T1000 (cell line): ENCODE data around the gene TSPAN4.

Experiments
- DNase-seq: peaks from one replicate; lab custom pipeline; 2025; ENCODE audit warnings: mixed read lengths; lab: John Stamatoyannopoulos, UW

The TSPAN4 gene

DNA sequence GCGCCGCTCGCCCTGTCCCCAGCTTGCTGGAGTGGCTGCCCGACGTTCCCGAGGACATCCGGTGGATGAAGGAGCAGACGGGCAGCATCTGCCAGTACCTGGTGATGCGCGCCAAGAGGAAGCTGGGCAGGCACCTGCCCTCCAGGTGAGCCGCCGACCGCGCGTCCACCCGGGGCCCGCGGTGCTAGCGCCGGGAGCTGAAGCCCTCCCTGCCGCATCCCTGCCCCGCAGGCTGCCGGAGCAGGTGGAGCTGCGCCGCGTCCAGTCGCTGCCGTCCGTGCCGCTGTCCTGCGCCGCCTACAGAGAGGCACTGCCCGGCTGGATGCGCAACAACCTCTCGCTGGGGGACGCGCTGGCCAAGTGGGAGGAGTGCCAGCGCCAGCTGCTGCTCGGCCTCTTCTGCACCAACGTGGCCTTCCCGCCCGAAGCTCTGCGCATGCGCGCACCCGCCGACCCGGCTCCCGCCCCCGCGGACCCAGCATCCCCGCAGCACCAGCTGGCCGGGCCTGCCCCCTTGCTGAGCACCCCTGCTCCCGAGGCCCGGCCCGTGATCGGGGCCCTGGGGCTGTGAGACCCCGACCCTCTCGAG is 18.3 kb upstream of the TSPAN4 start:
- DNase-seq, result no peak

DNA sequence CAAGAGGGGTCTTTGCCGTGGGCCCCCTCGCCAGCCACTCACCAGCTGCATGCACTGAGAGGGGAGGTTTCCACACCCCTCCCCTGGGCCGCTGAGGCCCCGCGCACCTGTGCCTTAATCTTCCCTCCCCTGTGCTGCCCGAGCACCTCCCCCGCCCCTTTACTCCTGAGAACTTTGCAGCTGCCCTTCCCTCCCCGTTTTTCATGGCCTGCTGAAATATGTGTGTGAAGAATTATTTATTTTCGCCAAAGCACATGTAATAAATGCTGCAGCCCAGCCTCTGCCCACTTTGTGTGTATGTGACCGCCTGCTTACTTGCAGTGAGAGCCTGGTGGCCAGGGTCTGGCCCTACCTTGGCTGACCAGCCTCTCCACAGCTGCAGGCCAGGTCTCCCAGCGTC is 17.7 kb upstream of the TSPAN4 start:
- no peak for DNase-seq

DNA sequence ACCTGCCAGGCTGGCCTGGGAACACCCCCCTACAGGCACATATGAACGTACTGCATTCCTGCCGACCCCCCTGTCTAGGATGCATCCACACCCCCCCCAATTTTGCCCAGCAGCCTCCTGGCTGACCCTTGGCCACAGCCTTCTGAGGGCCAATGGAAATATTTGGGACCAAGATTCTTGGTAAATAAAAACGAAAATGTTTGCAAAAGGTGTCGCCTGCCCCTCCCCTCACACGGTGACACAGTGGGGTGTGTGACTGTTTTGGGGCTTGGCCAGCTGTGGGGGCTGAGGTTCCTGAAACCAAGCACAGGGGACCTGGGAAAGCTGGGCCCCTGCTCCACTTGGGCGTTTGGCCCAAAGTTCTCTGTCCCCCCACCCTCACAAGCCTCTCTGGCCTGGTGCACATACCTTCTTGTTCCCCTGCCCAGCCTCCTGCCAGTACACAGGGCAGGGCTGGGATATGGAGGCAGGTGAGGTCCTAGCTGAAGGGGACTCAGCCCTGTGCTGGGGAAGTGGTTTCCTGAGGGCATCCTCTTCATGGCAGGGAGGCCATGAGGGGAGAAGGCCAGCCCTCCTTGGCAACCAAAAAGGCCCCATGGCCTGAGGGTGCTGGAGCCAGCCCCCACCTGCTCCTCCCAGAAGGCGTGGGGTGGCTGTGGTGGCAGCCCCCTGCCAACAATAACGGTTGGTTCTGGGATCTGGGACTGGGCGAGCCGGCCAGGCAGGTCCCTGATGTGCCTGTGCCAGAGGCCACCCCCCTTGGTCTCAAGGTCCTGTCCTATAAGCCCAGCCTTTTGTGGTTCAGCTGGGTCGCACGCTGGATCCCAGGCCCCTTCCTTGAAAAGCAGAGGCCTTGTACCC is 17.1 kb upstream of the TSPAN4 start:
- no peak for DNase-seq

DNA sequence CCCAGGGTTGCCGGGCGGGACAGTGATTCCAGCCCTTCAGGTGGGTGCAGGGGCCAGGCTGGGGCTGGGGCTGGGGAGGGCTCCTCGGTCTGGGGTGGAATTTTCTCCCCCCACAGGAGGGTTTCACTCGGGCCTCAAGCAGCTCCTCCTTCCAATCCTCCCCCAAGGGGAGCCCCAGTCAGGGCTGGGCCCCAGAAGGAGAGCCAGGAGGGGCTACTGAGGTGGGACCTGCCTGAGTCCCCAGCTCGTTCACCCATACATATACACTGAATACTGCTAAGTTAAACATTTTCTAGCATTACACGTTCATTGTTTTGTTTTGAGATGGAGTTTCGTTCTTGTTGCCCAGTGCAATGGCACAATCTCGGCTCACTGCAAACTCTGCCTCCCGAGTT is 16.4 kb upstream of the TSPAN4 start:
- no peak for DNase-seq

DNA sequence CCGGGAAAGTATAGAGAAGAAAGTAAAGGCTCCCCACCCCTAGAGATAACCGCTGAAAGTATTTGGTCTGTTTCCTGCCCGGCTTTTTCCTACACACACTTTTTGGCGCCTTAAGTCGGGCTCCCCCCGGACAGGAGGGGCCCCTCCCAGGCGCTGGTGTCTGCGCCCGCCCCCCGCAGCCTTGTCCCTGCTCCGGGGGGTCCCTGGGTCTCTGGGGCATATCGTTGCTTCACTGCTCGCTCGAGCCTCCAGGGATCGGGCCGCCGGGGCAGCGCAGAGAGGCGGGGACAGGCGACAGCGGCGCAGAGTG is 15.9 kb upstream of the TSPAN4 start:
- DNase-seq, result no peak

DNA sequence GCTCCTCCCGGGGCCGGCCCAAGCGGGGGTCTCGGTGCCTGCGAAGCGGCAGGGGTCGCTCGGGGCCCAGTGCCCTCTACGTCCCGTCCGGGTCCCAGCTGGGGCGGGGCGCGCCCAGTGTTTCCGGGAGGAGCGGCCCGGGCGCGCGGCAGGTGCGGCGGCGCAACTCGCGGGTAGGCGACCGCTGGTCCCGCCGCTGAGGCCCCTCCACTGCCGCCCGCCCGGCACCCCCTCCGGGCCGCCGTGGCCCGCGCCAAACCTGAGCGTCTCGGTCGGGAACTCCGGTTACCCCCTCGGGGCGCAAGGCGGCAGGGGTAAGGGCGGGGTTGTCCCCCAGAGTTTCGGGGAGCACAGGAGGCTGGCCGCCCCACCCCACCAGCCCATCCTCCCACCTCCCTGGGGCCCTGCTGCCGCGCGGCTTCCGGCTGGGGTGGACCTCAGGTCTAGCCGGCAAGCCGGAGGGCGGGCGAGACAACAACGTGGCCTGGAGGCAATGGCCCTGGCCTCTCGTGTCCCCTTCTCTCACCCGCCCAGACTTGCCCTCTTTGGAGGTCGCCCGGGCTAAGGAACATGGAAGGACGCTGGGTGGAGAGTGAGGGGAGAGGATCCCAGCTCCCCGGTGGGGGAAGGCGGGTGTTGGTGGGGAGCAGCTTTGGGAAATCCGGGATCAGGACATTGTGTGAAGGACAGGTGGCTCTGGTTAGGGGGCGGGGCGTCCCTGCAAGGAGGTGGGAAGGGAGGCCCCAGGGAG is 15.3 kb upstream of the TSPAN4 start:
- DNase-seq, result no peak

DNA sequence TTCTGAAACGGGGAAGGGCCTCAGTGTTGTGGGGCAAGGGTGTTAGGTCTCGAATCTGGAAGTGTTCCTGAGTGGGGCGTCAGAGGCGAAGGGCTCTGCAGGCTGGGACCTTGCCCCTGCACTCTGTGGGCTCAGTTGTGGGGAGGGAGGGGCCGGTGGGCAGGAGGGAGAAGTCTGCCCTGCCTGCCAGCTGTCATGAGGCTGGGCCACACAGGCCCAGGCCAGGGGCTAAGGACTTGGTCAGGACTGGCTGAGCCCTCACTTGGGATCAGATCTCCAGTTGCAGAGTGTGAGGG is 14.8 kb upstream of the TSPAN4 start, which contains the start of gene CRACR2B:
Gene CRACR2B, plus strand, starts transcription at position 23 of the 296 bp plus-strand sequence. CDS start 689 bp downstream, outside the sequence.
- no peak for DNase-seq

DNA sequence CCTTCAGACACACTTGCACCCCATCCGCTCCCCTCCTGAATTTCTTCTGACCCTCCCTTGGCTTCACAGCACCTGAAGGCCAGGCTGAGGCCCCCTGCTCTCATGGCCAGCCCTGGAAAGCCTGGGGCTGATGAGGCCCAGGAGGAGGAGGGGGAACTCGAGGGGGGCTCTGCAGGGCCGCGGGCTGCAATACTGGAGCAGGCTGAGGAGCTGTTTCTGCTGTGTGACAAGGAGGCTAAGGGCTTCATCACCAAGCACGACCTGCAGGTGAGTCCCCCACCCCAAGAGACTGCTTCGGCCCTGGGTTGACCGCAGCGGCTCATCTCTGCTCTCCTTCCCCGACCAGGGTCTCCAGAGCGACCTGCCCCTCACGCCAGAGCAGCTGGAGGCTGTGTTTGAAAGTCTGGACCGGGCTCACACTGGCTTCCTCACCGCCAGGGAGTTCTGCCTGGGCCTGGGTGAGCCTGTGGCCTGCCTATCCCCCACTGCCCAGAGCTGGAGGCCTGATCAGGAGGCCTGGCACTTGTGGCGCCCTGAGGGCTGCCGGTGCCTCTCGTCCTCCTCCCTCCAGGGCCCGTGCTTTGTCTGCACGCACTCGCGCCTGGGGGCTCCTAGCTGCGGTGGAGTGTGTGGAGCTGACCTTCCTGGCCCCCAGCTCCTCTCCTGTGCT is 14.0 kb upstream of the TSPAN4 start:
- no peak for DNase-seq

GRCh38 chr11:829176-829846 is 13.3 kb upstream of the TSPAN4 start:
- DNase-seq, result no peak

GRCh38 chr11:829847-830294 is 12.8 kb upstream of the TSPAN4 start:
- no peak for DNase-seq

DNA sequence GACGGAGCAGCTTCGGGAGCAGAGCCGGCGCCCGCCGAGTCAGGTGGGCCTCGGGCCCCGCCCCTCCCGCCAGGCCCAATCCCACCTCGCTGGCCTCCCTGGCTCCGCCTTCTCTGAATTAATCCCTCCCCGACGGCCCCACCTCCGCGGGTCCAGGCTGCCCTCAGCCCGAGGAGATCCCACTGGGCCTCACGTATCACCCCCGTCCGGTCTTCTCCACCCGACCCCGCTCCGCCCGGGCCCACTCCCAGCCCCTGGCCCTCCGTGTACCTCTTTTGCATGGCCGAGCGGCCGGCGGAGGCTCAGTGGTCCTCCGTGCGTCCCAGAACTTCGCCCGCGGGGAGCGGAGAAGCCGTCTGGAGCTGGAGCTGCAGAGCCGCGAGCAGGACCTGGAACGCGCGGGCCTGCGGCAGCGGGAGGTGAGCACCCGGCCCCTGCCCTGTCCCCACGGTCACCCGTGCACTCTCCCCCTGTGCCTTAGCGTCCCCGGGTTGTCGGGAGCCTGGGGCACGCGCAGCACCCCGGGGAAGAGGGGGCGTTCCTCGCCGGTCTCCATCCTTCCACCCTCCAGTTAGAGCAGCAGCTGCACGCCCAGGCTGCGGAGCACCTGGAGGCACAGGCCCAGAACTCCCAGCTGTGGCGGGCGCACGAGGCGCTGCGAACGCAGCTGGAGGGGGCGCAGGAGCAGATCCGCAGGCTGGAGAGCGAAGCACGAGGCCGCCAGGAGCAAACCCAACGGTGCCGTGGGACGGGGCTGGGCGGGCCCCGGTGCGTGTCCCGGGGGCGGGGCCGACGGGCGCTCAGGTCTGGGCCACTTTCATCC is 12.1 kb upstream of the TSPAN4 start:
- peak; percentile 52 for DNase-seq

DNA sequence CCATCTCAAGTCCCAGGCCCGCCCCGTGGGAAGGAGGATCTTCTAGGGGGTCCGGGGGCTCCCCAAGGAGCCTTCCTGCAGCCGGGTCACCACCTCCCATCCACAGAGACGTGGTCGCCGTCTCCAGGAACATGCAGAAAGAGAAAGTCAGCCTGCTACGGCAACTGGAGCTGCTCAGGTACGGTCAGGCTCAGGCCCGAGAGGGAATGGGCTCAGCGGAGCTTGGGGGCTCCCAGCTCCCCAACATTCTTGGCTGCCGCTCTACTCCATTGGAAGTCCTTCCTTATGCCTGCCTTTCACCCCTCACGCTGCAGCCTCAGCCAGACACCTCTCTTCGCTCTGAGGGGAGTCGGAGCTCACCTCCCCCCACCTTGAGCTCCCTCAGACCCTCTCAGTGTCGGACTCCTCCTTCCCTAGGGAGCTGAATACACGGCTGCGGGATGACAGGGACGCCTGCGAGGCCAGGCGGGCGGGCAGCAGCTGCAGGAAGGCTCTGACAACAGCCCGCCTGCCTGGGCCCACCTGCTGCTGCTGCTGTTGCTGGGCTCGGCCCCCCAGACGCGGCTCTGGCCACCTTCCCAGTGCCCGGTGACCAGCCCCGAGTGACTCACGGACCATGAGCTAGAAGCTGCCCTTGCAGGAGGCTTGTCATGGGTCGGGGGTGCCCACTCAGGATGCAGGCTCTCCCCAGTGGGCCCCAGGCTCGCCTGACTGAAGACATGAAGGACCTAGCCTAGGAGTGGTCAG is 11.4 kb upstream of the TSPAN4 start:
- DNase-seq, result peak; percentile 48

DNA sequence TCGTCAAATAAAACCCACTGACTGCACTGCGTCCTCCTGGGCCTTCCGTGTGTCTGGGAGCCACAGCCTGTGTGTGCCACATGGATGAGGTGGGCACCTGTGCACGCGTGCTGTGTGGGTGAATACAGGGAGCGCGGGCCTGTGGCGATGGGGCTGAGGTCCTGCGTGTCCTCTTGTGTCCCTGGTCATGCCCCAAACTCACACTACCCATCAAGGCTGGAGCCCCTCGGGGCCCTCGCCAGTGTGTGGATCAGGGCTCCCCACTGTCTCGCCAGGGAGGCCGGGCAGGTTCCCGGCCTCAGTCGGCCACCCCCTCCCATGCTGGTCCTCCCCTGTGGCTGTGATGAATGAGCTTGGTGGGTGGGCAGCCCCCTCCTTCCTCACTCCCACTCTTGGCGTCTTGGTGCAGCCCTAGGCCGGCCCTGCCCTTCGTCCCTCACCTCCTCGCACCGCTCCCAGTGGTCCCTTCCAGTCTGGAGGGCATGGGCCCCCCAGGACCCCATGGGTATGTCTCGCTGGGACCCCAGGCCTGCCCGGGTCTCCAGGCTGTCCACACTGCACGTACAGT is 10.6 kb upstream of the TSPAN4 start:
- no peak for DNase-seq

DNA sequence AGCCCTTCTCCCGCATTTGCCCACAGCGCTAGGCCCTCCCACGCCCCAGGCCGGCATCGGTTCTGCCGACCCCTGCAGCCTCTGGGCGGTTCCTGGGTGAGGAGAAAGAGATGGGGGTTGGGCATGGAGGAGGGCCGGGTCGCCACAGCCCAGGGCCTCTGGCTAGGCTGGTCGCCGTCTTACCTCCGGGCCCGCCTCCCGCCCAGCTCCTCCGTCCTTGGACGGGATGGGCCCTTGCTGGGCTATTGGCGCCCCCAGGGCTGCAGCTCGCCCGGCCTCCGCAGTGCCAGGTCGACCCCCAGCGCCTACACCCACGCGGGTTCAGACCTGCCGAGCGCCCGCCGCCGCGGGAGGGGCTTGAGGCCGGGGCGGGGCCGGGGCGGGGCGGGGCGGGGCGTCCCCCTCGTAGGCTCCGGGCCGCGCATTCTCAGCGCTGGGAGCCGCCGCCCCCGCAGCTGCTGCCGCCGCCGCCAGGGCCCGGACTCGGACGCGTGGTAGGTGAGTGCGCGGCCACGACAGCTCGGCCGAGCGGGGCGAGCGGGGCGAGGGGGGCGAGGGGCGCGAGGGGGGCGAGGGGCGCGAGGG is 10.0 kb upstream of the TSPAN4 start, which contains the start of gene CD151:
Gene CD151, plus strand, starts transcription at position 424 of the 585 bp plus-strand sequence. CDS start 3,118 bp downstream, outside the sequence.
- peak; percentile 38 for DNase-seq

DNA sequence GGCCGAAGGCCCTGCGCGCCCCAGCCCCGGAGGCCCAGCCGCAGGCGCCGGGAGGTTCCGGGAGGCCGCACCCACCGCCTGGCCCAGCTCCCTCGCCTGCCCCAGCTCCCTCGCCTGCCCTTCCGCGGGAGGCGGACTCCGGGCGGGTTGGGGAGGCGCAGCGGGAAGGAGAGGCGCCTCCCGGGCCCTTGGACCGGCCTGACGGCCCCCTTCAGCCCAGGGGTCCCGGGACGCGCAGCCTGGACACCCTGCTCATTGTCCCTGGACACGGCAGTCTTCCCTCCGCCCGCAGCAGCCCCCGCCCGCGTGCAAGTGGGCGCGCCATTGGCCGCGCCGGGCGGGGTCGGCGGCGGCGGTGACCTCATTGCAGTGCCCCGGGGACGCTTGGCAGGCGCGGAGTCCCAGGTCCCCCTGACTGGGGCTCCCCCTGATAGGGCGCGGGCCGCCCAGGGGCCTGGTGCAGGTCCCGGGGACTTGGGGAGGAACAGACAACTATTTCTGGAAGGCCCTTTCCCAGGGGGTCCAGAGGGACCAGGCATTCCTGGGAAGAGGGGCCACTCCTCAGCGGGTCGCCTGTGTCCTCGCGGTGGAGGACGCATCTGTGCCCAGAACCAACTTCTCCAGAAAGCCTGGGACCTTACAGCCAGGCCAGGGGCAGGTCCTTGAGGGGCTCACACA is 9.4 kb upstream of the TSPAN4 start:
- DNase-seq, result peak; percentile 38

DNA sequence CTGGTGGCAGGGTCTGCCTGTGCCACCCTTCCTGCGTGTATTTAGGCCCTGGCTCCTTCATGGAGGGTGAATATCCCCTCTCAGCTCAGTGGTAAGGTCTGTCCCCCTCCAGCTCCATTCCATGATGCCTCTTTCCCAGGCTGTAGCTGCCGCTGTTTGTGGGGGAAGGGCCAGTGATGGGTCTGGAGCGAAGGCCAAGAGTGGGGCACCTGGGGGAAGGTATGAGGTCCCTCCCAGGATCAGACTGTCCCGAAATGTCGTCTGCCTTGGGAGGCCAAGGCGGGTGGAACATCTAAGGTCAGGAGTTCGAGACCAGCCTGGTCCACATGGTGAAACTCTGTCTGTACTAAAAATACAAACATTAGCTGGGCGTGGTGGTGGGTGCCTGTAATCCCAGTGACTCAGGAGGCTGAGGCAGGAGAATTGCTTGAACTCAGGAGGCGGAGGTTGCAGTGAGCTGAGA is 8.8 kb upstream of the TSPAN4 start:
- no peak for DNase-seq

DNA sequence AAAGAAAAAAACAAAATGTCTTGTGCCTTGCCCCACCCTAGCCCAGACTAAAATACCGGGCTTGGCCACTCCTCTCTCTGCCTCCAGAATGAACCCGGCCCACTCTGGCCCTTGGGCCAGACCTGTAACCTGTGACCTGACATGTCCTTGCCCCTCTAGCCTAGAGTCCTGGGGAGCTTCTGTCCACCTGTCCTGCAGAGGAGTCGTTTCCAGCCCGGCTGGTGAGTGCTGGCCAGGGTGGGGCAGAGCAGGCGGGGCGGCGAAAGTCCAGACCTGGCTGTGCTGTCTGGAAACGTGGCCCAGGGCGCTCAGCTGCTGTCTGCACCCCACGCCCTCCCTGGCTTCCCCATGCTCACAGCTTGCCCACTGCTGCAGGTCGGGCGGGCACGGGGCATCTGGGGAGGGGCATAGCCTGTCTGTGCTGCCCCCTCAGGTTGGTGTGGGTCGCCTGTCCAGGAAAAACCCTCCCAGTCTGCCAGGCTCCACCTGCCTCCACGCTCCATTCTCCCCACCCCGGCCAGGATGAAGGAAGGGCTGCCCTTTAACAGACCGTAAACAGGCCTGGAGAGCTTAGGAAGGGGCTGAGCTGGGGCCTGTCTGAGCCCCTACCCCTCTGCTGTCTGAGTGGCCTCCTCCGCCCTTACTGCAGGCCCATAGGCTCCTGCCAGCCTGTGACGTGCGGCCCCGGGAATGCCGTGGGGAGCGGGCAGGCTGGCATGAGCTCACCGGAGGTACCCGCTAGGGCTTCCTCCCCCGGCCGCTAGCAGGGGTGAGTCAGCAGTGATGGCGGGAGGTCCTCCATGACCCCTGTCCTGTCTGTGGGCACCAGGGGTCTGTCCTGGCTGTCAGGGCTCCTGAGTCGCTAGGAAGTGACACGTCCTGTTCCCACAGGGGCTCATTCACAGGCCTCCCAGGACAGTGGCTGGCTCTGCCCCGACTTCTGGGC is 8.0 kb upstream of the TSPAN4 start:
- peak; percentile 81 for DNase-seq

GRCh38 chr11:836274-836673 is 6.4 kb upstream of the TSPAN4 start:
- no peak for DNase-seq
